ENCODE data around the gene AKNA.

Gene AKNA

DNA sequence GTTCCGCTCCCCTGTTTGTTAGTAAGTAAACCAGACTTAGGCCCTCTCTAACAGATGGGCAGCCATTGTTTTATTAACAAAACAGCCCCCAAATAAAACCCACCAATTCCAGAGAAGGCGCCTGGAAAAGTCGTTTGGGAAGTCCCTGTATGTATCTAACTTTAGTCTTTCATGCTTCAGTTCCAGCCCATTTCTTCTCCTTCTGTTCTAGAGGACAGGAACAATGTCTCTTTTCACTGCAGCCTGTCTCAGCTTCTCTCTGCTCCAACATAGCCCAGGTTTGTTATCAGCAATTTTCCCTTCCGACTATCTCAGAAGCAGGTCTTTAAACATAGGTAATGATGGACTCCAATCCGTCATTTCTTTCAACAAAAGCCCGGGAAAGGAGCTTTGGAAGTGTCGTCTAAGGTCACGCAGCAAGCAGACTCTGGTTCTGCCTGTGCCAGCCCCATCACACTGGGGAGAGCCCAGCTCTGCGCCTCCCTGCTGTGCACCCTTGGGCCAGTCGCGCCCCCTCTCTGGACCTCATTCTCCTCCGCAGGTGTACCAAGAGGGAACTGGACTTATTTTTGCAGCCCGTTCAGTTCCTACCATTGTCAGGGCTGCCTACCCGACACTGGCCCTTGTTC, 9.6 kb upstream of the AKNA start:
- H3K4me3 ChIP-seq (ENCODE audit: low read length): peak overlapping the region; percentile 77
- no peak for DNase-seq (ENCODE audit: low read depth)
- TF ChIP-seq, protein P1, sequence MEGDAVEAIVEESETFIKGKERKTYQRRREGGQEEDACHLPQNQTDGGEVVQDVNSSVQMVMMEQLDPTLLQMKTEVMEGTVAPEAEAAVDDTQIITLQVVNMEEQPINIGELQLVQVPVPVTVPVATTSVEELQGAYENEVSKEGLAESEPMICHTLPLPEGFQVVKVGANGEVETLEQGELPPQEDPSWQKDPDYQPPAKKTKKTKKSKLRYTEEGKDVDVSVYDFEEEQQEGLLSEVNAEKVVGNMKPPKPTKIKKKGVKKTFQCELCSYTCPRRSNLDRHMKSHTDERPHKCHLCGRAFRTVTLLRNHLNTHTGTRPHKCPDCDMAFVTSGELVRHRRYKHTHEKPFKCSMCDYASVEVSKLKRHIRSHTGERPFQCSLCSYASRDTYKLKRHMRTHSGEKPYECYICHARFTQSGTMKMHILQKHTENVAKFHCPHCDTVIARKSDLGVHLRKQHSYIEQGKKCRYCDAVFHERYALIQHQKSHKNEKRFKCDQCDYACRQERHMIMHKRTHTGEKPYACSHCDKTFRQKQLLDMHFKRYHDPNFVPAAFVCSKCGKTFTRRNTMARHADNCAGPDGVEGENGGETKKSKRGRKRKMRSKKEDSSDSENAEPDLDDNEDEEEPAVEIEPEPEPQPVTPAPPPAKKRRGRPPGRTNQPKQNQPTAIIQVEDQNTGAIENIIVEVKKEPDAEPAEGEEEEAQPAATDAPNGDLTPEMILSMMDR (conservative IDR thresholded peaks at IDR 0.05; ENCODE audit: low read depth, low read length): no peak

DNA sequence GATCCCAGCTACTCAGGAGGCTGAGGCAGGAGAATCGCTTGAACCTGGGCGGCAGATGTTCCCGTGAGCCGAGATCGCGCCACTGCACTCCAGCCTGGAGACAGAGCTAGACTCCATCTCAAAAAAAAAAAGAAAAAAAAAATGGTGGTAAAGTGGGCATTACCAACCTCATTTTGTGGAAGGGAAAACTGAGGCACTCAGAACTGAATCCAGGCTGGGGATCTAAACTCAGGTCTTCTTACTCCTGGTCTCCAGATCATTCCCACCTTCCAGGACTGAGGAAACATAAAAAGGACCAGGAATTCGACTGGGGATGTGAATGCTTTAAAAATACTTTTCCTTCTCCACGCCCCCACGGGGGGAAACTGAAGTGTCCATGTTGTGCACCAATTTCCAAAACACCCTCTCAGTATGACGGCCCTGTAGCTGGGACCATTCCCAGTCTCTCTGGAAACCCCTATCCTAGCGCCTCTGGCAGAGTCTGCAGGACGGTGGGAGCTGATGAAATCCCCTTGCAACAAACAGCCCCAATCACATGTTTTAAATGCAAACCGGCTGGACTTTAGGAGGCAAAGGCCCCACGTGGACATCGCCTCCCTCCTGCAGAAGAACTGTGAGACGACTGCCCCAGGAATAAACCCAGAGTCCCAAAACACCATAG, 8.9 kb upstream of the AKNA start:
- TF ChIP-seq, protein P1 (conservative IDR thresholded peaks at IDR 0.05; ENCODE audit: low read depth, low read length): no peak
- no peak overlapping the region for H3K4me3 ChIP-seq (ENCODE audit: low read length)
- DNase-seq (ENCODE audit: low read depth): no peak

DNA sequence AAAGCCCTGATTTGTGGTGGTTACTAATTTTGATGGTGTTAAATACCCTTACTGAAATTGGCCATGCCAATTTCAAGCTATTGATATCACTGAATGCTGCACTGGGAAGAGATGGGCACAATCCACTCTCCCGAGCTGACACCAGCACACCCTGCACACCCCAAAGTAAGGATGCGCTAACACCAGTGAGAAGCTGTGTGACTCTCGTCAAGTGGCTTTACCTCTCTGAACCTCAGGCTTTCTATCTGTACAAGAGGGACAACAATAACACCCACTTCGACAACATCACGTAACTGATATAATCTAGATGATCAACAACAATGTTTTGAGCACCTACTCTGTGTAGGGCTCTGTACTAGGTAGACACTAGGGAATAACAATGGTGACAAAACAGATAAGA, 8.0 kb upstream of the AKNA start:
- no peak for DNase-seq (ENCODE audit: low read depth)
- TF ChIP-seq, protein P1 (conservative IDR thresholded peaks at IDR 0.05; ENCODE audit: low read depth, low read length): no peak
- H3K4me3 ChIP-seq (ENCODE audit: low read length): no peak overlapping the region

DNA sequence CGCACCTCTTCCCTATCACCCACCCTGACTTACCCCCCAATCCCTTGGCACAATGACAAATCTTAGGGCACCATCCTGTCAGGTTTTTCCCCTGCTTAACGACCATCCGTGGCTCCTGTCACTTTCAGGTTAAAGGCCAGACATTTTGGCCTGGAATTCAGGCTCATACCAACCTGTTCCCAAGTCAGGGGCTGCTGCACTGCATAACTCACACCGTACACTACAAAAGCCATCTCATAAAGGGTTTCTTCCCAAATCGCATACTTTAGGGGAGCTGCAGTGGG, 7.5 kb upstream of the AKNA start:
- H3K4me3 ChIP-seq (ENCODE audit: low read length): no peak overlapping the region
- TF ChIP-seq, protein P1 (conservative IDR thresholded peaks at IDR 0.05; ENCODE audit: low read depth, low read length): no peak
- no peak for DNase-seq (ENCODE audit: low read depth)

DNA sequence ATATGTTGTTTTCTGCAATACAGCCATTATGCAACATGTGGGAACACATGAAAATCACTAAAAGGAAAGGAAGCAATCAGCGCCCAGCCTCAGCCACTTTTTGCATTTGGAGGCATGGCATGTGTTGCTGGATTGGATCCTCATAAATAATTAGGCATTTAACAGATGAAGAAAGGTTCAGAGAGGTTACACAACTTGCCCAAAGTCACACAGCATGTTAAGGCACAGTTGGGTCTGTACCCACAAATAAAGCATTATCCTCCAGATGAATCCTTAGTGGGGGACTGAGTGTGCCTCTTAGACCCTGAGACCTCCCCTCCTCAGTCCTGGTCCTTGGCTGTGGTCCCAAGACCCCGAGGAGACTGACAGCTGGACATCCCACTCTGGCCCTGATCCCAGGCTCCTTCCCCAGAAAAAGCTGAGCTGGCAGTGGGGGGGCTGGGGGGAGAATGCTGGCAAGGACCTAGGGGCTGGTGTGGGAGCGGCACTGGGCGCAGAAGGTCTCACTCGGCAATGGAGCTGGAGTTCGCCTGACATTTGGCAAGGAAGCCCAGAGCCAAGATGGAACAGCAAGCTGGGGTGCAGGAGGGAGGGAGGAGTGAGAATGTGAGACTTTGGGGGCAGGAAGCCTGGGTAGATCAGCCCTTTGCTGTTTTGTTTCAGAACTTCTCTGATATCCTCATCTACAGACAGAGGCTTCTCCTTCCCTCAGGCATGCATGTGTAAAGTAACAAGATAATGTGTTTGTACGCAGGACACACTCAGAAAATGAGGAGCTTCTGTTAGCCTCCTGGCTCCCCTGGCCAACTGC, 6.9 kb upstream of the AKNA start:
- no peak overlapping the region for H3K4me3 ChIP-seq (ENCODE audit: low read length)
- TF ChIP-seq, protein P1 (conservative IDR thresholded peaks at IDR 0.05; ENCODE audit: low read depth, low read length): no peak
- DNase-seq (ENCODE audit: low read depth): no peak

DNA sequence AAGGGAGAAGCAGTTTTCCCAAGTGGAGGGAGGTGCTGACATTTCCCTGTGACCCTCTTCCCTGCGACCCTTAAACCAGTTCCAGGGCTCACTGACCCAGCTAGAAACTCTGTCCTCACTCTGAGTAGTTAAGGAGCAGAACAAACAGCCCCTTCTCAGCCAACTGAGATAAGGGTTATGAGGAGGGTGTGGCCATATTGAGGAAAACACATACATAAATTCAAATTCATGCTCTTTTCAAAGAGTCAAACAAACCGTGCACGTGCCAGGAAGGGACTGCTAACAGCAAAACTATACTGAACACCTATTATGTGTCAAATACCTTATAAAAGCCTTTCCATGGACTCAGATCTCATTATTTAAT, 4.9 kb upstream of the AKNA start:
- DNase-seq (ENCODE audit: low read depth): no peak
- TF ChIP-seq, protein P1 (conservative IDR thresholded peaks at IDR 0.05; ENCODE audit: low read depth, low read length): no peak
- no peak overlapping the region for H3K4me3 ChIP-seq (ENCODE audit: low read length)

DNA sequence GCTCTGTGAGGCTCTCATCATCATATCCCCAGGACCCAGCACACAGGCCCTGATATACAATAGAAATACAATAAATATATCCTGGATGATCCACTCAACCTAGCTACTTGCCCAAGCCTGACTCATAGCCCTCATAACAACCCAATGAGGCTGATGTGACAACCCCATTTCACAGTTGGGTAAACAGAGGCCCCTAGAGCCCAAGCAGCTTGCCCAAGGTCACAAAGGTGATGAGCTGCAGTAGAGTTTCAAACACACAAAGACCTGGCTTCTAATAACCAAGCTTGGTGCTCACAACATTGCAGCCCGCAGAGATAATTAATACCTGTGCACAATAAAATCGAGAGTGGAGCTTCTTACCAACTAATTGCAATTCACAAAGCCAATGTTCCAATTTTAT, 3.2 kb upstream of the AKNA start:
- TF ChIP-seq, protein P1 (conservative IDR thresholded peaks at IDR 0.05; ENCODE audit: low read depth, low read length): no peak
- H3K4me3 ChIP-seq (ENCODE audit: low read length): no peak overlapping the region
- DNase-seq (ENCODE audit: low read depth): no peak
